ENCODE results near the gene KLHL29.

Gene KLHL29

GRCh38 chr2:23426263-23426905 lies 41.4 kb downstream of the KLHL29 start:
- peak overlapping the region; percentile 30 for H2AK5ac ChIP-seq (ENCODE audit: low read depth, low read length)
- H3K4me2 ChIP-seq (ENCODE audit: insufficient read depth, low read length, poor library complexity, severe bottlenecking), result no peak overlapping the region
- no peak overlapping the region for H2AFZ ChIP-seq (ENCODE audit: low read length)
- H2BK5ac ChIP-seq (ENCODE audit: low read length), result no peak overlapping the region
- no peak overlapping the region for H2BK15ac ChIP-seq (ENCODE audit: low read length)
- no peak overlapping the region for H3K4me3 ChIP-seq (ENCODE audit: low read length in 2 of 2)
- H3K9me3 ChIP-seq (replicated peaks in 1 of 2; ENCODE audit: control insufficient read depth in 2 of 2, insufficient read depth in 1 of 2, low read depth in 1 of 2, low read length in 2 of 2), result peaks cover 0 to 2% of the 10 kb centered on the region in 2 donors
- H4K8ac ChIP-seq (ENCODE audit: low read depth, low read length), result no peak overlapping the region
- no peak overlapping the region for H2BK120ac ChIP-seq (ENCODE audit: low read depth, low read length)
- H3K36me3 ChIP-seq (replicated peaks in 1 of 2; ENCODE audit: control insufficient read depth in 2 of 2, insufficient read depth in 2 of 2, low read length in 2 of 2), result no peaks in the 10 kb centered on the region
- no peak overlapping the region for H3K18ac ChIP-seq (ENCODE audit: low read length)
- H3K27ac ChIP-seq (replicated peaks; ENCODE audit: low read length), result no peak overlapping the region
- no peak overlapping the region for H3K23ac ChIP-seq (ENCODE audit: low read depth, low read length, poor library complexity)
- H4K91ac ChIP-seq (ENCODE audit: low read depth, low read length, poor library complexity), result no peak overlapping the region
- no peak for DNase-seq (ENCODE audit: low spot score)
- H3K9ac ChIP-seq (ENCODE audit: low read depth, low read length, poor library complexity), result no peak overlapping the region
- no peaks in the 10 kb centered on the region for H3K27me3 ChIP-seq (ENCODE audit: control insufficient read depth in 3 of 3, insufficient read depth in 3 of 3, low read depth in 1 of 3, low read length in 3 of 3)
- no peaks in the 10 kb centered on the region for H3K79me1 ChIP-seq (ENCODE audit: low read depth, low read length)
- H3K4me1 ChIP-seq (ENCODE audit: control insufficient read depth in 2 of 2, insufficient read depth in 1 of 2, low read depth in 1 of 2, low read length in 2 of 2), result peaks cover 10 to 17% of the 10 kb centered on the region in 2 donors
- H3K4ac ChIP-seq (ENCODE audit: low read length), result no peak overlapping the region
- no CpG with 5 or more reads among the region's 12 CpGs for WGBS, 2 donors (ENCODE audit: extremely low coverage in 2 of 2, insufficient read length in 2 of 2, insufficient replicate concordance in 1 of 2)
- no peak overlapping the region for H2BK12ac ChIP-seq (ENCODE audit: low read length)
- H3K14ac ChIP-seq (ENCODE audit: low read length), result no peak overlapping the region

GRCh38 chr2:23427350-23427749 lies 42.4 kb downstream of the KLHL29 start:
- H3K9ac ChIP-seq (ENCODE audit: low read depth, low read length, poor library complexity), result no peak overlapping the region
- no peak overlapping the region for H2AFZ ChIP-seq (ENCODE audit: low read length)
- H3K4me1 ChIP-seq (ENCODE audit: control insufficient read depth in 2 of 2, insufficient read depth in 1 of 2, low read depth in 1 of 2, low read length in 2 of 2), result peaks cover 9 to 16% of the 10 kb centered on the region in 2 donors
- no peak overlapping the region for H2BK120ac ChIP-seq (ENCODE audit: low read depth, low read length)
- H2BK15ac ChIP-seq (ENCODE audit: low read length), result no peak overlapping the region
- no peak overlapping the region for H3K27ac ChIP-seq (replicated peaks; ENCODE audit: low read length)
- H3K14ac ChIP-seq (ENCODE audit: low read length), result no peak overlapping the region
- H3K27me3 ChIP-seq (ENCODE audit: control insufficient read depth in 3 of 3, insufficient read depth in 3 of 3, low read depth in 1 of 3, low read length in 3 of 3), result no peaks in the 10 kb centered on the region
- H3K9me3 ChIP-seq (replicated peaks in 1 of 2; ENCODE audit: control insufficient read depth in 2 of 2, insufficient read depth in 1 of 2, low read depth in 1 of 2, low read length in 2 of 2), result peaks cover 0 to 2% of the 10 kb centered on the region in 2 donors
- no peak overlapping the region for H3K4ac ChIP-seq (ENCODE audit: low read length)
- no peak overlapping the region for H4K91ac ChIP-seq (ENCODE audit: low read depth, low read length, poor library complexity)
- no peak overlapping the region for H3K23ac ChIP-seq (ENCODE audit: low read depth, low read length, poor library complexity)
- DNase-seq (ENCODE audit: low spot score), result no peak
- no CpG with 5 or more reads among the region's 8 CpGs for WGBS, 2 donors (ENCODE audit: extremely low coverage in 2 of 2, insufficient read length in 2 of 2, insufficient replicate concordance in 1 of 2)
- H3K18ac ChIP-seq (ENCODE audit: low read length), result no peak overlapping the region
- H4K8ac ChIP-seq (ENCODE audit: low read depth, low read length), result no peak overlapping the region
- H2BK5ac ChIP-seq (ENCODE audit: low read length), result no peak overlapping the region
- no peaks in the 10 kb centered on the region for H3K79me1 ChIP-seq (ENCODE audit: low read depth, low read length)
- H3K4me3 ChIP-seq (ENCODE audit: low read length in 2 of 2), result no peak overlapping the region
- no peak overlapping the region for H3K4me2 ChIP-seq (ENCODE audit: insufficient read depth, low read length, poor library complexity, severe bottlenecking)
- H3K36me3 ChIP-seq (replicated peaks in 1 of 2; ENCODE audit: control insufficient read depth in 2 of 2, insufficient read depth in 2 of 2, low read length in 2 of 2), result no peaks in the 10 kb centered on the region
- H2AK5ac ChIP-seq (ENCODE audit: low read depth, low read length), result no peak overlapping the region
- no peak overlapping the region for H2BK12ac ChIP-seq (ENCODE audit: low read length)

- Histone ChIP-seq H3K27ac (replicated peaks; ENCODE audit: low read length) (no peak overlapping the region), H2BK15ac (ENCODE audit: low read length) (no peak overlapping the region)
- WGBS, 2 donors (ENCODE audit: extremely low coverage in 2 of 2, insufficient read length in 2 of 2, insufficient replicate concordance in 1 of 2), result no CpG with 5 or more reads among the region's 12 CpGs
Observed at GRCh38 chr2:23427976-23428375, 43.0 kb downstream of the KLHL29 start.

GRCh38 chr2:23429036-23429435 lies 44.1 kb downstream of the KLHL29 start:
- H3K23ac ChIP-seq (ENCODE audit: low read depth, low read length, poor library complexity), result no peak overlapping the region
- H3K27ac ChIP-seq (replicated peaks; ENCODE audit: low read length), result no peak overlapping the region
- no peak overlapping the region for H3K14ac ChIP-seq (ENCODE audit: low read length)
- H3K18ac ChIP-seq (ENCODE audit: low read length), result peak overlapping the region; percentile 2
- H2BK5ac ChIP-seq (ENCODE audit: low read length), result peak overlapping the region; percentile 94
- no CpG with 5 or more reads among the region's 6 CpGs for WGBS, 2 donors (ENCODE audit: extremely low coverage in 2 of 2, insufficient read length in 2 of 2, insufficient replicate concordance in 1 of 2)
- H2AK5ac ChIP-seq (ENCODE audit: low read depth, low read length), result peak overlapping the region; percentile 66
- H2BK12ac ChIP-seq (ENCODE audit: low read length), result no peak overlapping the region
- H2AFZ ChIP-seq (ENCODE audit: low read length), result no peak overlapping the region
- no peak overlapping the region for H4K8ac ChIP-seq (ENCODE audit: low read depth, low read length)
- H3K27me3 ChIP-seq (ENCODE audit: control insufficient read depth in 3 of 3, insufficient read depth in 3 of 3, low read depth in 1 of 3, low read length in 3 of 3), result no peaks in the 10 kb centered on the region
- no peaks in the 10 kb centered on the region for H3K36me3 ChIP-seq (replicated peaks in 1 of 2; ENCODE audit: control insufficient read depth in 2 of 2, insufficient read depth in 2 of 2, low read length in 2 of 2)
- no peak for DNase-seq (ENCODE audit: low spot score)
- H3K9me3 ChIP-seq (replicated peaks in 1 of 2; ENCODE audit: control insufficient read depth in 2 of 2, insufficient read depth in 1 of 2, low read depth in 1 of 2, low read length in 2 of 2), result no peaks in the 10 kb centered on the region
- no peak overlapping the region for H3K4me3 ChIP-seq (ENCODE audit: low read length in 2 of 2)
- no peaks in the 10 kb centered on the region for H3K79me1 ChIP-seq (ENCODE audit: low read depth, low read length)
- H4K91ac ChIP-seq (ENCODE audit: low read depth, low read length, poor library complexity), result peak overlapping the region; percentile 1
- H3K4ac ChIP-seq (ENCODE audit: low read length), result no peak overlapping the region
- no peak overlapping the region for H2BK120ac ChIP-seq (ENCODE audit: low read depth, low read length)
- H3K4me2 ChIP-seq (ENCODE audit: insufficient read depth, low read length, poor library complexity, severe bottlenecking), result no peak overlapping the region
- H3K9ac ChIP-seq (ENCODE audit: low read depth, low read length, poor library complexity), result no peak overlapping the region
- peaks cover 2 to 7% of the 10 kb centered on the region in 2 donors for H3K4me1 ChIP-seq (ENCODE audit: control insufficient read depth in 2 of 2, insufficient read depth in 1 of 2, low read depth in 1 of 2, low read length in 2 of 2)
- H2BK15ac ChIP-seq (ENCODE audit: low read length), result no peak overlapping the region

More at GRCh38 chr2:23427976-23428375, 43.0 kb downstream of the KLHL29 start:
- Histone ChIP-seq H3K23ac (ENCODE audit: low read depth, low read length, poor library complexity) (no peak overlapping the region), H2BK5ac (ENCODE audit: low read length) (no peak overlapping the region), H3K4me3 (ENCODE audit: low read length in 2 of 2) (peak overlapping the region in 1 of 2 donors; percentile 17), H2BK120ac (ENCODE audit: low read depth, low read length) (no peak overlapping the region), H3K79me1 (ENCODE audit: low read depth, low read length) (no peaks in the 10 kb centered on the region), H2BK12ac (ENCODE audit: low read length) (no peak overlapping the region), H2AK5ac (ENCODE audit: low read depth, low read length) (no peak overlapping the region), H4K91ac (ENCODE audit: low read depth, low read length, poor library complexity) (no peak overlapping the region), H3K14ac (ENCODE audit: low read length) (no peak overlapping the region), H3K4me1 (ENCODE audit: control insufficient read depth in 2 of 2, insufficient read depth in 1 of 2, low read depth in 1 of 2, low read length in 2 of 2) (peaks cover 3 to 10% of the 10 kb centered on the region in 2 donors), H2AFZ (ENCODE audit: low read length) (no peak overlapping the region), H3K4ac (ENCODE audit: low read length) (no peak overlapping the region), H3K36me3 (replicated peaks in 1 of 2; ENCODE audit: control insufficient read depth in 2 of 2, insufficient read depth in 2 of 2, low read length in 2 of 2) (no peaks in the 10 kb centered on the region), H3K9ac (ENCODE audit: low read depth, low read length, poor library complexity) (no peak overlapping the region), H4K8ac (ENCODE audit: low read depth, low read length) (no peak overlapping the region), H3K18ac (ENCODE audit: low read length) (no peak overlapping the region), H3K27me3 (ENCODE audit: control insufficient read depth in 3 of 3, insufficient read depth in 3 of 3, low read depth in 1 of 3, low read length in 3 of 3) (no peaks in the 10 kb centered on the region), H3K9me3 (replicated peaks in 1 of 2; ENCODE audit: control insufficient read depth in 2 of 2, insufficient read depth in 1 of 2, low read depth in 1 of 2, low read length in 2 of 2) (no peaks in the 10 kb centered on the region), H3K4me2 (ENCODE audit: insufficient read depth, low read length, poor library complexity, severe bottlenecking) (no peak overlapping the region)
- DNase-seq (ENCODE audit: low spot score), result no peak
